CD14-positive monocyte (primary cell): ENCODE results near the gene SCMH1. TPM values are rescaled to one million over a fixed set of nuclear protein-coding genes. Genes with fewer than 3 reads are reported as not detected.

Source experiments
- DNase-seq, 3 donors: peaks; one replicate each; pipeline ENCODE4 v3.0.0-alpha.2; 2011 to 2022
- H2AFZ ChIP-seq: 2 replicates; pipeline ENCODE4 v1.6.0; 2012; ENCODE audit warnings: mild to moderate bottlenecking, low read depth, low read length, inconsistent platforms; ENCODE audit not compliant: insufficient read depth, poor library complexity, severe bottlenecking
- H3K27ac ChIP-seq, 2 donors: 1 replicate in 1 of 2; 2 replicates in 1 of 2; pipeline ENCODE4 v1.5.1; 2012 to 2013; ENCODE audit warnings: low read length in 2 of 2, control low read depth in 1 of 2, inconsistent platforms in 1 of 2, low read depth in 1 of 2, mild to moderate bottlenecking in 1 of 2
- H3K27me3 ChIP-seq, 2 donors: one replicate each; pipeline versions ENCODE4 v1.6.0 to v1.6.1; 2011 to 2013; ENCODE audit warnings: low read length in 2 of 2; ENCODE audit not compliant: control insufficient read depth in 2 of 2, insufficient read depth in 2 of 2
- H3K36me3 ChIP-seq, 2 donors: replicated peaks in 1 of 2; 1 replicate in 1 of 2; 2 replicates in 1 of 2; pipeline versions ENCODE4 v1.5.1 to v1.6.1; 2012 to 2013; ENCODE audit warnings: low read length in 2 of 2, control low read depth in 1 of 2, inconsistent platforms in 1 of 2, mild to moderate bottlenecking in 1 of 2; ENCODE audit not compliant: insufficient read depth in 2 of 2, control insufficient read depth in 1 of 2
- H3K4me1 ChIP-seq, 2 donors: 1 replicate in 1 of 2; 2 replicates in 1 of 2; pipeline versions ENCODE4 v1.5.1 to v1.6.1; 2012 to 2013; ENCODE audit warnings: low read length in 2 of 2, control low read depth in 1 of 2, inconsistent platforms in 1 of 2, mild to moderate bottlenecking in 1 of 2, moderate library complexity in 1 of 2; ENCODE audit not compliant: insufficient read depth in 2 of 2, control insufficient read depth in 1 of 2
- H3K4me2 ChIP-seq: replicated peaks from 2 replicates; pipeline ENCODE3; 2012; ENCODE audit warnings: low read length, moderate library complexity, mild to moderate bottlenecking; ENCODE audit not compliant: poor library complexity, severe bottlenecking; ENCODE audit errors: extremely low read depth
- H3K4me3 ChIP-seq, 3 experiments: fragments of 200-600 bp in 1 of 3; sonication (generic) in 1 of 3; replicated peaks in 1 of 3; 1 replicate in 2 of 3; 2 replicates in 1 of 3; pipeline ENCODE4 v1.5.1; 2011 to 2013; ENCODE audit warnings: low read length in 3 of 3, mild to moderate bottlenecking in 3 of 3, control low read depth in 2 of 3, low read depth in 2 of 3, inconsistent platforms in 1 of 3, moderate library complexity in 1 of 3
- H3K79me2 ChIP-seq: 2 replicates; pipeline ENCODE4 v1.6.0; 2012; ENCODE audit warnings: mild to moderate bottlenecking, control low read depth, inconsistent platforms, low read length, moderate library complexity; ENCODE audit not compliant: insufficient read depth
- H3K9ac ChIP-seq: 2 replicates; pipeline ENCODE4 v1.6.0; 2017; ENCODE audit warnings: low read length, mild to moderate bottlenecking; ENCODE audit not compliant: insufficient read depth, poor library complexity, severe bottlenecking
- H3K9me3 ChIP-seq, 2 donors: replicated peaks in 1 of 2; 1 replicate in 1 of 2; 2 replicates in 1 of 2; pipeline versions ENCODE4 v1.5.1 to v1.6.1; 2012 to 2013; ENCODE audit warnings: low read length in 2 of 2, control low read depth in 1 of 2; ENCODE audit not compliant: control insufficient read depth in 1 of 2, insufficient read depth in 1 of 2
- H4K20me1 ChIP-seq: 2 replicates; pipeline ENCODE4 v1.6.0; 2012; ENCODE audit warnings: mild to moderate bottlenecking, low read length, control low read depth, moderate library complexity; ENCODE audit not compliant: insufficient read depth
- H3K27ac Mint-ChIP-seq, 7 donors: one replicate each; pipeline ENCODE4 v1.8.0; 2020; ENCODE audit warnings: mild to moderate bottlenecking in 7 of 7, mixed read lengths in 7 of 7, moderate library complexity in 6 of 7, inconsistent platforms in 2 of 7
- H3K27me3 Mint-ChIP-seq, 3 donors: one replicate each; pipeline ENCODE4 v1.8.0; 2021 to 2022; ENCODE audit warnings: low read depth in 3 of 3, mild to moderate bottlenecking in 3 of 3, mixed read lengths in 3 of 3, moderate library complexity in 3 of 3, inconsistent platforms in 1 of 3
- H3K36me3 Mint-ChIP-seq, 2 donors: one replicate each; pipeline ENCODE4 v1.8.0; 2020; ENCODE audit warnings: mixed read lengths in 2 of 2, inconsistent platforms in 1 of 2, mild to moderate bottlenecking in 1 of 2
- H3K4me1 Mint-ChIP-seq: one replicate; pipeline ENCODE4 v1.8.0; 2020; ENCODE audit warnings: mild to moderate bottlenecking, mixed read lengths
- H3K4me3 Mint-ChIP-seq, 2 donors: one replicate each; pipeline ENCODE4 v1.8.0; 2020; ENCODE audit warnings: mild to moderate bottlenecking in 2 of 2, mixed read lengths in 2 of 2, moderate library complexity in 1 of 2
- H3K9me3 Mint-ChIP-seq, 7 donors: one replicate each; pipeline ENCODE4 v1.8.0; 2020 to 2022; ENCODE audit warnings: mixed read lengths in 7 of 7, mild to moderate bottlenecking in 6 of 7, moderate library complexity in 6 of 7, inconsistent platforms in 2 of 7
- CTCF ChIP-seq: fragments of 200-600 bp; IDR thresholded peaks from one replicate; pipeline ENCODE4 v1.8.0; 2022; ENCODE audit warnings: antibody characterized with exemption, mild to moderate bottlenecking
- WGBS: methylation state at CpG from one replicate; pipeline ENCODE4 v1.1.5; 2013; ENCODE audit warnings: missing lambda C conversion rate; ENCODE audit not compliant: insufficient coverage; 5-methylcytosine and 5-hydroxymethylcytosine counted together
- intact Hi-C, 2 donors: fragments of 100-400 bp; cut with micrococcal nuclease; formaldehyde crosslinking; loops; one replicate each; pipeline versions ENCODE4 v1.15.0 to v1.15.1; 2023
- polyA plus RNA-seq, 3 donors: library from polyadenylated mRNA; depleted of rRNA in 1 of 3; unstranded in 2 of 3; stranded (reverse) in 1 of 3; fragments of 300-500 nt in 2 of 3; fragments of >200 nt in 1 of 3; fragmentation: Illumina TruSeq in 2 of 3; gene quantifications; 1 replicate in 2 of 3; 2 replicates in 1 of 3; pipeline ENCODE4 v1.2.3, GENCODE V29; 2012 to 2021

The SCMH1 gene
- polyA plus RNA-seq, 3 donors: 0.66 to 12.7 (median 0.74) TPM

GRCh38 chr1:41162441-41162840 lies 79.7 kb downstream of the SCMH1 start:
- Histone ChIP-seq H2AFZ (no peak overlapping the region), H3K9ac (no peak overlapping the region), H3K79me2 (no peaks in the 10 kb centered on the region), H3K27me3 (no peaks in the 10 kb centered on the region), H3K4me2 (no peak overlapping the region), H4K20me1 (no peaks in the 10 kb centered on the region), H3K4me1 (no peaks in the 10 kb centered on the region), H3K4me3 (no peak overlapping the region), H3K36me3 (peaks cover 0 to 14% of the 10 kb centered on the region in 2 donors), H3K27ac (no peak overlapping the region), H3K9me3 (peaks cover 0 to 10% of the 10 kb centered on the region in 2 donors)
- Mint-ChIP-seq H3K36me3 (peaks cover 5 to 15% of the 10 kb centered on the region in 2 donors), H3K9me3 (peaks cover 0 to 9% (median 7%) of the 10 kb centered on the region in 7 donors), H3K27ac (no peak overlapping the region), H3K27me3 (peaks cover 0 to 2% (median 0%) of the 10 kb centered on the region in 3 donors), H3K4me1 (no peaks in the 10 kb centered on the region), H3K4me3 (no peak overlapping the region)
- no peak for DNase-seq
- no peak for TF ChIP-seq CTCF
- WGBS: 92% methylated on average over 3 of the region's 3 CpGs
- intact Hi-C loops: no loop called here

- Mint-ChIP-seq H3K27ac (no peak overlapping the region), H3K4me1 (no peaks in the 10 kb centered on the region), H3K9me3 (peaks cover 0 to 5% (median 2%) of the 10 kb centered on the region in 7 donors), H3K4me3 (no peak overlapping the region), H3K36me3 (peaks cover 7 to 15% of the 10 kb centered on the region in 2 donors), H3K27me3 (peaks cover 0 to 2% (median 0%) of the 10 kb centered on the region in 3 donors)
- no peaks in the 10 kb centered on the region for H3K79me2 ChIP-seq
- TF ChIP-seq CTCF: no peak
- no peak overlapping the region for H3K27ac ChIP-seq
- WGBS: 100% methylated on average over 9 of the region's 9 CpGs
- peaks cover 0 to 4% of the 10 kb centered on the region in 2 donors for H3K9me3 ChIP-seq
- H3K36me3 ChIP-seq: peaks cover 0 to 14% of the 10 kb centered on the region in 2 donors
- H3K4me2 ChIP-seq: no peak overlapping the region
- no peak for DNase-seq
- H2AFZ ChIP-seq: no peak overlapping the region
- H3K4me1 ChIP-seq: no peaks in the 10 kb centered on the region
- no peaks in the 10 kb centered on the region for H4K20me1 ChIP-seq
- no peak overlapping the region for H3K4me3 ChIP-seq
- H3K9ac ChIP-seq: no peak overlapping the region
- intact Hi-C loops: no loop called here
- no peaks in the 10 kb centered on the region for H3K27me3 ChIP-seq
These were observed 80.3 kb downstream of the SCMH1 start for GRCh38 chr1:41161846-41162245.
